G401 (cell line): ENCODE data around the gene HEBP1. TPM values are rescaled to one million over a fixed set of nuclear protein-coding genes. Genes with fewer than 3 reads are reported as not detected.

ENCODE experiments used
- DNase-seq: peaks from one replicate; pipeline ENCODE4 v3.0.0-alpha.2; 2015; ENCODE audit warnings: low spot score
- in situ Hi-C: cut with HindIII; loops from 2 replicates; pipeline ENCODE4 v1.10.0; 2016; ENCODE audit warnings: low sequenced_read_pairs, mixed read lengths
- total RNA-seq: library from RNA; depleted of rRNA; stranded (reverse); fragments of >200 nt; shearing (Covaris generic); gene quantifications from 2 replicates; pipeline ENCODE4 v1.2.3, GENCODE V29; 2014

HEBP1 gene
- total RNA-seq, 1 experiment from 2014 or later, result 44.1 TPM

DNA sequence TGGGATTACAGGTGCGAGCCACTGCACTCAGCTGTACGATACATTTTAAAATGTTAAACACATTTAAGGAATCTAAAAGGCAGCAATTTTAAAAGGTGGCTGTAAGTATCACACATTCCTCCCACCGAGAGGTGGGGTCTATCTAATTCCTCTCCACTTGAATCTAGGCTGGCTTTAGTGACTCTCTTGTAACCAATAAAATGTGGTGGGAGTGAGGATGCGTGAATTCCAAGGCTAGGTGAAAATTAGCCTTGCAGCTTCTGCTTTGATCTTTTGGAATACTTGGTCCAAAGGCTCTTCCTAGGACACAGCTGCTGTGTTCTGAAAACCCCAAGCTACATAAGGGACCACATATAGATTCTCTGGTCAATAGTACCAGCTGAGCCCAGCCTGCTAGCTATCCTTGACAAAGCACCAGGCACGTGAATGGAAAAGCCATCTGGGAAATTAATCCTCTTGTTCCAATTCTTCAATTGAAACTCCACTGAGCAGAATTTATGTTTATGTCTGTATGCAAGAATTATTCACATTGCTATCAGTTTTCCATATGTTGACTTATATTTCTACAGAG is 39.3 kb downstream of the HEBP1 start:
- DNase-seq, result no peak
- in situ Hi-C loops, result no loop called here

DNA sequence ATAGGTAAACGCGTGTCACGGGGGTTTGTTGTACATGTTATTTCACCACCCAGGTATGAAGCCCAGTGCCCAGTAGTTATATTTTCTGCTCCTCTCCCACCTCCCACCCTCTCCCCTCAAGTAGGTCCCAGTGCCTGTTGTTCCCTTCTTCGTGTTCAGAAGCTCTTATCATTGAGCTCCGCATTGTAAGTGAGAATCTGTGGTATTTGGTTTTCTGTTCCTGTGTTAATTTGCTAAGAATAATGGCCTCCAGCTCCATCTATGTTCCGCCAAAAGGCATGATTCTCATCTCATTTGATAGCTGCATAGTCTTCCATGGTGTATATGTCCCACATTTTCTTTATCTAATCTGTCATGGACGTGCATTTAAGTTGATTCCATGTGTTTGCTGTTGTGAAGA is 41.2 kb downstream of the HEBP1 start:
- in situ Hi-C loops, result no loop called here
- DNase-seq, result no peak

DNA sequence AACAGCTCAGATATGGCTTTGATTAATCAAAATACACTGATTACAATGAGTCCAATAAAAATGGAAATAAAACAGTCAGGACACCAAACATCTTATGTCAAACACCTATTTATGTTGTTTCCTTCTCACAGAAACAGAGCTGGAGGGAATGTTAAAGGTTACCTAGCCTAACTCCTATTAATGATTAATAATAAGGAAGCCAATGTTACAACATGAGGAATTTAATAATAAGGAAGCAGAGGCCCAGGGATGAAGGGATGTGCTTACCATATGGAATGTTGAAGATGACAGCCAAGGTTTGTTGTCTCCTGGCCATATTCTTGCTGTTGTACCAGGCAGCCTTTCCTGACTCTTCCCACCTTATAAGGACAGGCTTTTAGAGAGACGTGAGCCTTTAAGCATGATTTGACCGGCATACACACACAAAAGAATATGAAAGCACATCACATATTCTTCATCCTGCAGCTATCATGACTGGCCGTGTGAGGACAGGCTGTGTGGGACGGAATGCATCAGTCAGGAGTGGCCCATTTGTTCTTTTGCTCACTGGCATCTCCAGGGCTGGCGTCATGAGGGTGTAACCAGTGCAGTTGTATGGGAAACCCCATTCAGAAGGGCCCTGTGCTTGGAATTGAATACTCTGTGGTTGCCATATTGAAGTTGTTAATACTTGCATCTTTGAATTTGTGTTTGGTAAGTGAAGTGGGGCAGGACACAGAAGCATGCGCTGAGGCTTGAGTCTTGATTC is 45.0 kb downstream of the HEBP1 start:
- in situ Hi-C loops, result no loop called here
- no peak for DNase-seq

DNA sequence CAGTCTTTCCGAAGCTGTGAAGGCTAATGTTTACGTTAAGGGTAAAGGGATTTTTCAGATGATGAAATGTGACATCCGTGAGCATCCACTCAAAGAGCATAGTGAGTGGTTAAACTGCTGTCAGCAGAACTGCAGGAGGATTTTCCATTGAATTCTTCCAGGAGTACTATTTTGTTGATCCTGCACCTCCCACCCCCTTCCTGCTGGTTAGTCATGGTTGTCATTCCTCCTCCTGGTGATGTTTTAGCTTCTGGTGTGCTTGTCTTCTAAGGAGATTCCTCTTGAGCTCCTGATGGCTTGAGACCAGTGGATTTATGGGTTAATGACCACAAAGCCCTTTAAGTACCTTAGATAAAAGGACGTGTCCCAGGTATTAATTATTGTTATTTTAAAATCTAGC is 45.7 kb downstream of the HEBP1 start:
- no peak for DNase-seq
- in situ Hi-C loops, result no loop called here

DNA sequence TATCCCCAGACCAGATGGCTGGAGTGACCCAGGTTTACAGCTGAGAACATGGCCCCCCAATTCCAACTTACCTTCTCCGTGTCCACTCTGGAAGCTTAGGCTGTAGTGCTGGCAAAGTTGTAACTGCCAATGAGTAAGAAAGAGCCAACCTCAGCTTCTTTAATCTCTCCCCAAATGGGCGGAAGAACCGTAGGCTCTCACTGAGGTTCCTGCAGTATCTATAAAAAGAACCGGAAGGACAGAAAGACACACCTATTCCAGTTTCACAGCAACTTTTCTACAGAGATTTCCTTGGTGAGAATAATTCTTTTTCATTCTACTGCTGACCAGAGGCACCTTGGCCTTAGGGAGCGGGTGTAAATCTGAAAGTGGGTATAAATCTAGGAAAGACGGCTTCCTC is 48.0 kb downstream of the HEBP1 start, which contains the start of gene GPRC5D:
Gene GPRC5D, minus strand, starts transcription at position 135 of the 400 bp plus-strand sequence. CDS start 1,786 bp downstream, outside the sequence.
- in situ Hi-C loops, result no loop called here

DNA sequence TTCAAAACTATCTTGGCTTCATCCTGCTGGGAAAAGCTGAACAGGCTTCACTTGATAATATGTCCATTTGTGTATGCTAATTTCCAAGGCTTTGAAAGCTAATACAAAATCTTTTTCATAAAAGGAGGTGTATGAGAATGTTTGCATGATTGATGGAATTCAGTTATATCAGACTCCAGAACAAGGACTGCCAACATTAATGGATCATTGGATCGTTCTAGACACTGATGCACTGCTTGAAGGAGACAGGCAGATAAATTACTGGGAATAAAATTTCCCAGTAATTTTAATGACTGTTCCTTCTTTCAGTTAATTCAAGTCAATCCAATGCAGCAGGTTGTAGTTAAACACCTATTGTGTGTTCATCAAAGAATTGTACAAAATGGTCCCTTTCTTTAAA is 48.6 kb downstream of the HEBP1 start:
- in situ Hi-C loops, result no loop called here
- DNase-seq, result no peak

More for the DNA sequence above, 48.0 kb downstream of the HEBP1 start, which contains the start of gene GPRC5D:
- DNase-seq, result no peak

DNA sequence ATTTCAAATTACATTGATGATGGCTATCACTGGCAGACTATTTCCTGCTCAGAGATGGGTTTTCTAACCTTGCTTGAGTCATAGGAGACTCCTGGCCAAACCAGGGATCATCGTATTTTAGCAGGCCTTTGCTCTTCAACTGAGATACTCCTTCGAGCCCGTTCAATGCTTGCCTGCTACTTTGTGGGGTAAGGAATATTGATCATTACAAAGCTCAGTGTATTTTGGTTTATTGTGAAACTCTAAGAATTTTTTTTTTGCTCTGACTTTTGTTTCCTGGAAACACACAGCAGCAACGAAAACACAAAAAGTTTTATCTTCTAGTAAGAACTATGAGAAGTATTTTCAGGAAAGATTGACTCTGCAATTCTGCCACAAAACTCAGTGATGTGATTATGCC is 52.2 kb downstream of the HEBP1 start:
- DNase-seq, result no peak
- in situ Hi-C loops, result no loop called here

DNA sequence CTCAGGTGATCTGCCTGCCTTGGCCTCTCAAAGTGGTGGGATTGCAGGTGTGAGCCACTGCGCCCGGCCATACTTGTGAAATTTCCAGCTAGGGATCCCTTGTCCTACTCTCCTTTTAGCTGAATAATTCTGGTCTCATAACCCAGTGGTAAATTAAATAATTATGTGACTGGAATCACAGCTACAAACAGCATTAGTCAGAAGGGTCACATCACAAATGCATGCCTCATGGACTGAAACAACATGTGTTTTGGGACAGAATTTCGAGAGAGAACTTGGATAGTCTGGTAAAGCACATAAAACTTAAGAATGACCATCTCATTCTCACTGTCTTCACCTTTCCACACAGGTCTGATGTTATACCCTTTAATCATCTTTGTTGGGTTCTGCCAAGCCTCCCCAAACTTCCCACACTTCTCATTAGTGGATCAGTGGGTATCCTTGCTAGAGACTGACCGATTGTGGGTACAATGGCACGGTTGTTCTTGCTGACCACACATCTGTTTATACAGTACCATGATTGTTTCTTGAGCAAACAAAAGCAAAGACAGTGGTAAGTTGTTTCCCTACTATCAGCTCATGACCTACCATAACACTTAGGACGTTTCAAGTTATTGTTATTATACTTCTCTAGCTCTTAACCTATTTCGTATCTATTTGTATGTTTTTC is 53.2 kb downstream of the HEBP1 start:
- in situ Hi-C loops, result no loop called here
- DNase-seq, result no peak

DNA sequence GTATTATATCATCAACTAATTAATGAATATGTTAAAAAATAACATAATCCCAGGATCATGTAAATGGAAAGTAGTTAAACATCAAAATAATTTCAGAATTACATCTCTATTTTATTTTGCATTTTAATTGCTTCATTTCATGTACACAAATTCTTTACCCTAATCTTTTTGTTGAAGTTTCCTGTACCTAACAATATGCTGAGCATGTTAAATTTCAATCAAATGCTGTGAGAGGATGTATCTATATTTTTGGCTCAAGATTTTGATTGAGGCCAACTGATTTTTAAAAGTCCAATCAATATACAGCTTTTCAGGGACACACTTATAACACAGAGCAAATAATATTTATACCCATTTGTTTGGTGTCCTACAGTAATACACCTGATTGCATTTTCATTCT is 54.5 kb downstream of the HEBP1 start:
- DNase-seq, result no peak
- in situ Hi-C loops, result no loop called here

DNA sequence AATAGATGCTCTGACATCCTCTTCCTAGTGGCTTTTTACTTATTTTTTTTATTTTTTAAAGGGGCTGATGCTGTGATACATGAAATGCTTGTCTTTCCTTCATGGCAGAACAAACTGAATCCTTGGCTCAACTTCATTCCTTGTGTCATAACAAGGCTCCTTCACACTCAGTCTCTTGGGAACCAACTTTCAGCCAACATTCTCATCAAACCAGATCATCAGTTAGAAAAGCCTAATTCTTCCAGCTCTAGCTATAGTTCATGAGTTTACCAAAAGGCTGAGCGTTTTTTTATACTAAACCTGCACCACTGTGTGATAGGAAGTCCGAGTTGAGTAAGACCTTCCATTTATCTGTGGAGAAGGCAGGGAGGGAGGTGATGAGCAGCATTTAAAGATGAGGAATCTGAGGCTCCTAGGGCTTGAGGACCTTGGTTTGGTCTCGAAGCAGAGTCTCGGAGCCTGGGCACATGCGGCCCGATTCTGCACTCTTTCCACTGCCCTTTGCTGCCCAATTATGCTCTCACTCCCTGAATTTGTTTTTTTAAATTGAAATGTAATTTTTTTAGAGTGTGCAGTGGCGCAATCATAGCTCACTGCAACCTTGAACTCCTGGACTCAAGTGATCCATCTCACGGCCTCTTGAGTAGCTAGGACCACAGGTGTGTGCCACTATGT is 56.3 kb downstream of the HEBP1 start:
- in situ Hi-C loops, result no loop called here
- no peak for DNase-seq

DNA sequence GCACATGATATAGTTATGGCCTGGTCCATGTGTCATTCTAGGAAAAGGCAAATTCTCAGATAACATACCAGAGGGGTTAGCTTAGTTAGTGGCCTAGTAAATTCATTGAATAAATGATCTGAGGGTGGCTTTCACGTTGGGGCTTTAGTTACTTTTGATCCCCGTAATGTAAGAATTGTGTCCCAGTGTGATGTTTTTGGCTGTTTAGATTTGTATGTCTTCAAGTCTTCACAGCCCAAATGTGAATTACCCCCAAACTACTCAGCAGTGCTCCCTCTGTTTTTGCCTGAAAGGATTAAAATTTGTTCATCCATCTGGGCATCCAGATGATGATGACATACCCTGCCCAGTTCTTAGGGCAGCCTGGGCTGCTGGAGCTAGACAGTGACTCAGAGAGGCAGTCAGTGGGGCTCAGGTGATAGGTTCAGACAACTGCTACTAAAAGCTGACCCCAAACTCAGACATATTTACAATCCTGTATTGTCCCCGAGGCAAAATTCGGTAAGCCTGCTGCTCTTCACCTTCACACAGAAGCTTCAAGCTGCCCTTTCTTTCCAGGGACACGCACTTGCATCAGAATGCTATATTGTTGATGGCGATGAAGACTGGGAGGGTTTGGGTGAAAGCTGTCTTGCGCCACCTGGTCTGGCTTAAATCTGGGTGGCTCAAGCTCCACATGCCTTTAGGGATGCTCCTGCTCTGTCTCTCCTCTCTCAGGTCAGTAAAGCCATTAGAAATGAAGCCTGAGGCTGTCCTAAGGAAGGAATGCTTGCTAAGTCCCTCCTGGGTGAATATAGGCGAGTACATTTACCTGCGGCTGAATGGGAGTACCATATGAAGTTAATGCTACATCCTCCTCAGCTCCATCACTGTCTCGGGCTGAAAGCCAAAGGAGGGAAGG is 58.4 kb downstream of the HEBP1 start:
- no peak for DNase-seq
- in situ Hi-C loops, result no loop called here

DNA sequence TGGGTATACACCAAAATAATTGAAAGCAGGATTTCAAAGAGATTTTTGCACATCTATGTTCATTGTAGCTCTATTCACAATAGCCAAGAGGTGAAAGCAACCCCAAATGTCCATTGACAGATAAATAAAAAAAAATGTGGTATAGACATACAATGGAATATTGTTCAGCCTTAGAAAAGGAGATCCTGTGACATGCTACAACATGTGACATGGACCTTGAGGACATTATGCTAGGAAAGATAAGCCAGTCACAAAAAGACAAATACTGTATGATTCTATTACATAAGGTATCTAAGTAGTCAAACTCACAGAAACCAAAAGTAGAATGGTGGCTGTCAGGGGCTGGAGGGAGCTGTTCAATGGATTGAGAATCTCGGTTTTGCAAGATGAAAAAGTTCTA is 60.2 kb downstream of the HEBP1 start:
- in situ Hi-C loops, result no loop called here
- DNase-seq, result no peak

DNA sequence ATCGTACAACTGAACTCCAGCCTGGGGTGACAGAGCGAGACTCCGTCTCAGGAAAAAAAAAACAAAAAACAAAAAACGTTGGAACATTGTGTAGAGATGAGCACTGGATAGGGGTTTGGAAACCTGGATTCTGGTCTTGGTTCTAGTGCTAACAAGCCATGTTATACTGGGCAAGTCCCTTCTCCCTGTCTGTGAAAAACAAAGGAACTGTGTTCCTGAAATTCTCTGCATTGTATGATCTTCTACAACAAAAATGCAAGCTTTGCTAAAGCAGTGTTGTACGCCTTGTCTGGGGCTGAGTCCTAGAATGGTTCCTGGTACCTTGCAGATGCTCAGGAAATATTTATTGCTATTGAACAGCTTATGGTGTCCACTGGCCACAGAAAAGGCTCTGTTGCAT is 61.5 kb downstream of the HEBP1 start:
- in situ Hi-C loops, result no loop called here
- DNase-seq, result no peak

DNA sequence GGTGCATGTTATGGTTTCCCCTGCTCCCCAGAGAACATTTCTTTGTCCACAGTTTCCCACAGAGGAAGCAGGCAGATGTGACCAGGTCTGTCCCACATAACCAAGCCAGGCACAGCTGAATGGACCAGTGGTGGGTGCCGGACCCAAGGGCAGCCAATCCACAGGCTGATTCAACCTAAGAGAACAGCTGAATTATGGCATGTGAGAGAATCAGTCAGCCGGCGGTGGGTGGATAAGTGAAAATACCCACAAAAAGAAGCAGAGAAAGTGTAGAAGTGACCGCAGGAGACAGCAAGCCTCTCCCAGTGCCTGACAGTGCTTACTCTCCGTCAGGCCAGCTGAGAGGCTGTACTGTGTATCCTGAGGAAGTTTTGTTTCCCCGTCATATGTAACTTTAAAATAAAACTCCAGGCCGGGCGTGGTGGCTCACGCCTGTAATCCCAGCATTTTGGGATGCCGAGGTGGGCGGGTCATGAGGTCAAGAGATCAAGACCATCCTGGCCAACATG is 63.0 kb downstream of the HEBP1 start:
- no peak for DNase-seq
- in situ Hi-C loops, result no loop called here

DNA sequence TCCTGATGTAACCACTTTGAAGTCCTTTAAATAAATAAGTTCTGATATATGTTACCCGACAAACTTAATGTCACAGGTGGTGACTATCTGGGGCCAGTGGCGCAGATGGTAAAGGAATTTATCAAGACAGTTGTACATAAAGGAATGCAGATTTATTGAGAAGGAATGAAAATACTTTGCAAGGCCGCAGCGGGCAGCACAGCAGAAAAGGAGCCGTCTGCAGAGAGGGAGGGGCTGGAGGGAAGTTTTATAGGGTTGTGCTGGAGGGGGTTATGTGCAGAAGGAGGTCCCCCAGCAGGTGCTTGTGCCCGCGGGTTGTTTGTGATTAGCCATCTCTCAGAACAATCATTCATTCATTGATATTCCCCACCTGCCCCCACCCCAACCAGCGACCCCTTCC is 65.5 kb downstream of the HEBP1 start:
- no peak for DNase-seq
- in situ Hi-C loops, result no loop called here

DNA sequence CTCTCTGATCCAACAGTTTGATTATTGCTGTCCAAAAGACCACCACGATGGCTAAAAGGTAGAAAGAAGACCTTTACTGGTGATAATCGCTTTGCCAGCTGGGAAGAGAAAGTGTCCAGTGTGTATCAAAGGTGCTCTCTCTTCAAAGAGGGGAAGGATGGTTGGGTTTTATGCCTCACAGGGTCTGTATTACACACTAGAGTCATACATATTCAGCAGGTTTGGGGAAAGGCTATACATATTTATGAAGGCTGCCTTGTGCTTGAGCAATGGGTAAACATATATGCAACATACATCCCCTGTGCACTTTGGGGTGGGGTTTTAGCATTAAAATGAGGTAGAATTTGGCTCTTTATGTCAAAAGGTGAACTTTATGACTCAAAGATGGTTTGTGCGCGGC is 66.3 kb downstream of the HEBP1 start:
- in situ Hi-C loops, result no loop called here
- DNase-seq, result no peak

DNA sequence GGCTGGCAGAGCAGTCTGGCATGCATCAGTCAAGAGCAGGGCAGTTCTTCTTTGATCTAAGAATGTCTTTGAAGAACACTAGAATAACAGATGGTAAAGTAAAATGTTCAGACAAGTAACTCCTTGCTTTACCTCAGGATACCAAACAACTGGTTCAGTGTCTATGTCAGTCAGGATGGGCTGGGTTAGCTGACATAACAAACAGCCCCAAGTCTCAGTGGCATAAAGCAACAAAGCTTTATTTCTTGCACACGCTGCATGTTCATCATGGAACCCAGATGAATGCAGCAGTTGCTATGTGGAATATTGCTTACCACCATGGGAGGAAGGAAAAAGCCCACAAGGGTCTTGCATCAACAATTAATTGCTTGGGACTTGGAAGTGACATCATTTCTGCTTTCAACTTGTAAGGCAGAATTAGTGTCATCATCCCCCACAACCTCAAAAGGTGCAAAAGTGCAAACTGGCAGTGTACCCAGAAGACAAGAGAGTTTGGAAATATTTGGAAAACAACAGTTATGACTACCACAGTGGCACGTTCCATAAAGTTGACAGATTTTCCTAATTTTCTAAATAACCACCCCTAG is 69.3 kb downstream of the HEBP1 start:
- in situ Hi-C loops, result no loop called here
- no peak for DNase-seq

DNA sequence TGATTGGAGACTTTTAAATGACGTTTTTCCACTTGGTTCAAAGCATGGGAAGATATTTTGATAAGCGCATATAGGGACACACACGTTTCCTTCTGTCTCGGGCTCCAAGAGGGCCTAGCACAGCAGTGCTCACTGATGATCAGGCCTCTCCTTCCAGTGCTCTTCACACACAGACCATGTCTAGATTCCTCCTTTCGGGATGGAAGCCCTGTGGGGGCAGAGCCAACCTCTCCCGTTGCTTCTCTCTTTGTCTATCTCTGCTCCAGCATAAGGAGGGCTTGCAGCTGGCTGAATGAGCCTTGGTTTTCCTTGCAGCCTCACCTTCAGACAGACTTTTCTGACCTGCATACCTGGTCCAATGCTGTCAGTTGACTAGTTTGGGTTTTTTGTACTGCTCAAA is 70.4 kb downstream of the HEBP1 start:
- in situ Hi-C loops, result no loop called here
- DNase-seq, result no peak
